Measurements from ENCODE around the gene CELF2.
"Not testable (repeated sequence)": the region's sequence is repeated elsewhere in the genome, so short reads cannot be mapped to it uniquely, and the experiment has no call there.

The CELF2 gene

DNA sequence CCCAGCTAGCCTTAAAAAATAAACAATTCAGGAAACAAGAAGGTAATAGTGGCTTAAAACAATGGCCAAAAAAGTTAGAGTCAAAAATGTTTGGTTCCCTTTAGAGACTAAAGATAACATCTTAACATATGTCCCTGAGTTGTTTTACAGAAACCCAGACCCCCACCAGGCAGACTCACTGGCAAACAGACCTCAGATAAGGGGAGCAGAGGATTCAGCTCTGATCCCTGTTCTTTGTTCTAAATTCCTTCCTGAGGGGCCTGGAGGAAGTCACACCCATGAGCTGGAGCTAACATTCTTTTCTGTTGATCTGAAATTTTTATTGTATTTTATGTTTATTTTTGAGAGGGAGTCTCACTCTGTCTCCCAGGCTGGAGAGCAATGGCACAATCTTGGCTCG, 346.6 kb downstream of the CELF2 start:
- H3K4me3 ChIP-seq (ENCODE audit: low read length), result no peak overlapping the region
- no peak overlapping the region for H2AK5ac ChIP-seq (ENCODE audit: low read length)
- no peaks in the 10 kb centered on the region for H3K36me3 ChIP-seq (ENCODE audit: control insufficient read depth, insufficient read depth, low read length)
- no peaks in the 10 kb centered on the region for H3K4me1 ChIP-seq (ENCODE audit: control insufficient read depth, low read depth, low read length)
- no peak overlapping the region for H3K9ac ChIP-seq (ENCODE audit: low read length)
- H3K4me2 ChIP-seq (ENCODE audit: low read length), result no peak overlapping the region
- H3K4ac ChIP-seq (ENCODE audit: low read depth, low read length), result no peak overlapping the region
- no peaks in the 10 kb centered on the region for H3K27me3 ChIP-seq (ENCODE audit: insufficient read depth, low read length, poor library complexity)
- H4K5ac ChIP-seq (ENCODE audit: low read length), result no peak overlapping the region
- no CpG with 5 or more reads among the region's 1 CpG for WGBS (ENCODE audit: extremely low coverage, insufficient coverage, low lambda C conversion rate)
- no peak overlapping the region for H2BK120ac ChIP-seq (ENCODE audit: low read depth, low read length)
- H3K56ac ChIP-seq (ENCODE audit: low read length), result no peak overlapping the region
- H2BK15ac ChIP-seq (replicated peaks; ENCODE audit: low read depth), result no peak overlapping the region
- H3K79me2 ChIP-seq (ENCODE audit: control insufficient read depth, insufficient read depth, low read length), result no peaks in the 10 kb centered on the region
- H4K8ac ChIP-seq (ENCODE audit: low read depth, low read length), result no peak overlapping the region
- no peak overlapping the region for H3K18ac ChIP-seq (ENCODE audit: low read length)
- H3K27ac ChIP-seq (ENCODE audit: low read depth, low read length), result no peak overlapping the region
- no peak overlapping the region for H3K23ac ChIP-seq (ENCODE audit: low read length)
- DNase-seq, result peak; percentile 91
- H2BK5ac ChIP-seq (ENCODE audit: low read length), result no peak overlapping the region
- H3K79me1 ChIP-seq (ENCODE audit: low read length), result no peaks in the 10 kb centered on the region

GRCh38 chr10:11366889-11367288, 349.2 kb downstream of the CELF2 start:
- not testable (repeated sequence) for H3K27me3 ChIP-seq (ENCODE audit: insufficient read depth, low read length, poor library complexity); H3K4me1 ChIP-seq (ENCODE audit: control insufficient read depth, low read depth, low read length); H2BK5ac ChIP-seq (ENCODE audit: low read length); H3K18ac ChIP-seq (ENCODE audit: low read length); H3K79me1 ChIP-seq (ENCODE audit: low read length); H2AK5ac ChIP-seq (ENCODE audit: low read length); H3K9ac ChIP-seq (ENCODE audit: low read length); H3K4me2 ChIP-seq (ENCODE audit: low read length); H3K4me3 ChIP-seq (ENCODE audit: low read length); H3K23ac ChIP-seq (ENCODE audit: low read length); H3K56ac ChIP-seq (ENCODE audit: low read length); H2BK15ac ChIP-seq (replicated peaks; ENCODE audit: low read depth); H4K5ac ChIP-seq (ENCODE audit: low read length); H3K27ac ChIP-seq (ENCODE audit: low read depth, low read length); H3K4ac ChIP-seq (ENCODE audit: low read depth, low read length); H3K36me3 ChIP-seq (ENCODE audit: control insufficient read depth, insufficient read depth, low read length); H4K8ac ChIP-seq (ENCODE audit: low read depth, low read length); H2BK120ac ChIP-seq (ENCODE audit: low read depth, low read length); H3K79me2 ChIP-seq (ENCODE audit: control insufficient read depth, insufficient read depth, low read length)
- DNase-seq, result peak; percentile 81
- WGBS (ENCODE audit: extremely low coverage, insufficient coverage, low lambda C conversion rate), result no CpG with 5 or more reads among the region's 4 CpGs

GRCh38 chr10:11367505-11367904, 349.8 kb downstream of the CELF2 start:
- Histone ChIP-seq H3K79me2 (ENCODE audit: control insufficient read depth, insufficient read depth, low read length) (no peaks in the 10 kb centered on the region), H4K5ac (ENCODE audit: low read length) (no peak overlapping the region), H3K79me1 (ENCODE audit: low read length) (no peaks in the 10 kb centered on the region), H3K9ac (ENCODE audit: low read length) (no peak overlapping the region), H3K18ac (ENCODE audit: low read length) (no peak overlapping the region), H3K36me3 (ENCODE audit: control insufficient read depth, insufficient read depth, low read length) (no peaks in the 10 kb centered on the region), H3K56ac (ENCODE audit: low read length) (peak overlapping the region; percentile 49), H3K4me3 (ENCODE audit: low read length) (no peak overlapping the region), H3K4ac (ENCODE audit: low read depth, low read length) (no peak overlapping the region), H3K27ac (ENCODE audit: low read depth, low read length) (no peak overlapping the region), H3K23ac (ENCODE audit: low read length) (no peak overlapping the region), H4K8ac (ENCODE audit: low read depth, low read length) (no peak overlapping the region), H3K27me3 (ENCODE audit: insufficient read depth, low read length, poor library complexity) (no peaks in the 10 kb centered on the region), H2BK120ac (ENCODE audit: low read depth, low read length) (no peak overlapping the region), H2BK15ac (replicated peaks; ENCODE audit: low read depth) (no peak overlapping the region), H3K4me1 (ENCODE audit: control insufficient read depth, low read depth, low read length) (no peaks in the 10 kb centered on the region), H2BK5ac (ENCODE audit: low read length) (peak overlapping the region; percentile 30), H2AK5ac (ENCODE audit: low read length) (peak overlapping the region; percentile 30), H3K4me2 (ENCODE audit: low read length) (no peak overlapping the region)
- WGBS (ENCODE audit: extremely low coverage, insufficient coverage, low lambda C conversion rate), result no CpG with 5 or more reads among the region's 9 CpGs
- DNase-seq, result no peak

- Histone ChIP-seq H2BK5ac (ENCODE audit: low read length) (no peak overlapping the region), H4K5ac (ENCODE audit: low read length) (no peak overlapping the region), H3K27ac (ENCODE audit: low read depth, low read length) (no peak overlapping the region), H3K36me3 (ENCODE audit: control insufficient read depth, insufficient read depth, low read length) (no peaks in the 10 kb centered on the region), H3K4ac (ENCODE audit: low read depth, low read length) (no peak overlapping the region), H3K56ac (ENCODE audit: low read length) (no peak overlapping the region), H3K9ac (ENCODE audit: low read length) (no peak overlapping the region), H2BK15ac (replicated peaks; ENCODE audit: low read depth) (no peak overlapping the region), H4K8ac (ENCODE audit: low read depth, low read length) (no peak overlapping the region), H3K18ac (ENCODE audit: low read length) (no peak overlapping the region), H3K4me3 (ENCODE audit: low read length) (no peak overlapping the region), H3K79me2 (ENCODE audit: control insufficient read depth, insufficient read depth, low read length) (no peaks in the 10 kb centered on the region), H3K23ac (ENCODE audit: low read length) (no peak overlapping the region), H3K27me3 (ENCODE audit: insufficient read depth, low read length, poor library complexity) (no peaks in the 10 kb centered on the region), H2AK5ac (ENCODE audit: low read length) (no peak overlapping the region), H3K4me2 (ENCODE audit: low read length) (no peak overlapping the region), H2BK120ac (ENCODE audit: low read depth, low read length) (no peak overlapping the region), H3K4me1 (ENCODE audit: control insufficient read depth, low read depth, low read length) (no peaks in the 10 kb centered on the region), H3K79me1 (ENCODE audit: low read length) (no peaks in the 10 kb centered on the region)
- no peak for DNase-seq
- WGBS (ENCODE audit: extremely low coverage, insufficient coverage, low lambda C conversion rate), result no CpG with 5 or more reads among the region's 11 CpGs
Measured at GRCh38 chr10:11373717-11374171, 356.1 kb downstream of the CELF2 start.

- H3K79me1 ChIP-seq (ENCODE audit: low read length), result no peaks in the 10 kb centered on the region
- H3K4me1 ChIP-seq (ENCODE audit: control insufficient read depth, low read depth, low read length), result no peaks in the 10 kb centered on the region
- WGBS (ENCODE audit: extremely low coverage, insufficient coverage, low lambda C conversion rate), result no CpG with 5 or more reads among the region's 3 CpGs
- no peak for DNase-seq
- no peak overlapping the region for H3K56ac ChIP-seq (ENCODE audit: low read length)
- no peak overlapping the region for H2BK120ac ChIP-seq (ENCODE audit: low read depth, low read length)
- no peak overlapping the region for H2BK5ac ChIP-seq (ENCODE audit: low read length)
- H2BK15ac ChIP-seq (replicated peaks; ENCODE audit: low read depth), result no peak overlapping the region
- no peak overlapping the region for H4K8ac ChIP-seq (ENCODE audit: low read depth, low read length)
- no peaks in the 10 kb centered on the region for H3K79me2 ChIP-seq (ENCODE audit: control insufficient read depth, insufficient read depth, low read length)
- no peak overlapping the region for H3K27ac ChIP-seq (ENCODE audit: low read depth, low read length)
- no peak overlapping the region for H2AK5ac ChIP-seq (ENCODE audit: low read length)
- H3K9ac ChIP-seq (ENCODE audit: low read length), result no peak overlapping the region
- H3K36me3 ChIP-seq (ENCODE audit: control insufficient read depth, insufficient read depth, low read length), result no peaks in the 10 kb centered on the region
- H3K4me2 ChIP-seq (ENCODE audit: low read length), result no peak overlapping the region
- H3K4ac ChIP-seq (ENCODE audit: low read depth, low read length), result no peak overlapping the region
- H3K27me3 ChIP-seq (ENCODE audit: insufficient read depth, low read length, poor library complexity), result no peaks in the 10 kb centered on the region
- no peak overlapping the region for H4K5ac ChIP-seq (ENCODE audit: low read length)
- no peak overlapping the region for H3K23ac ChIP-seq (ENCODE audit: low read length)
- H3K18ac ChIP-seq (ENCODE audit: low read length), result no peak overlapping the region
- H3K4me3 ChIP-seq (ENCODE audit: low read length), result no peak overlapping the region
Measured at GRCh38 chr10:11377267-11377666, 359.6 kb downstream of the CELF2 start.

GRCh38 chr10:11378835-11379234, 361.2 kb downstream of the CELF2 start:
- no peak overlapping the region for H3K4me2 ChIP-seq (ENCODE audit: low read length)
- no peak overlapping the region for H4K8ac ChIP-seq (ENCODE audit: low read depth, low read length)
- no peak overlapping the region for H2BK120ac ChIP-seq (ENCODE audit: low read depth, low read length)
- no peaks in the 10 kb centered on the region for H3K4me1 ChIP-seq (ENCODE audit: control insufficient read depth, low read depth, low read length)
- no peaks in the 10 kb centered on the region for H3K27me3 ChIP-seq (ENCODE audit: insufficient read depth, low read length, poor library complexity)
- H3K79me1 ChIP-seq (ENCODE audit: low read length), result no peaks in the 10 kb centered on the region
- H3K23ac ChIP-seq (ENCODE audit: low read length), result no peak overlapping the region
- H3K18ac ChIP-seq (ENCODE audit: low read length), result no peak overlapping the region
- no peak overlapping the region for H3K4ac ChIP-seq (ENCODE audit: low read depth, low read length)
- no peak overlapping the region for H2BK15ac ChIP-seq (replicated peaks; ENCODE audit: low read depth)
- H2BK5ac ChIP-seq (ENCODE audit: low read length), result no peak overlapping the region
- no peaks in the 10 kb centered on the region for H3K79me2 ChIP-seq (ENCODE audit: control insufficient read depth, insufficient read depth, low read length)
- H3K9ac ChIP-seq (ENCODE audit: low read length), result no peak overlapping the region
- H3K56ac ChIP-seq (ENCODE audit: low read length), result no peak overlapping the region
- no peak overlapping the region for H2AK5ac ChIP-seq (ENCODE audit: low read length)
- WGBS (ENCODE audit: extremely low coverage, insufficient coverage, low lambda C conversion rate), result no CpG with 5 or more reads among the region's 6 CpGs
- no peak overlapping the region for H3K27ac ChIP-seq (ENCODE audit: low read depth, low read length)
- H3K4me3 ChIP-seq (ENCODE audit: low read length), result no peak overlapping the region
- H4K5ac ChIP-seq (ENCODE audit: low read length), result no peak overlapping the region
- no peak for DNase-seq
- H3K36me3 ChIP-seq (ENCODE audit: control insufficient read depth, insufficient read depth, low read length), result no peaks in the 10 kb centered on the region
